ENCODE results near the gene ZCCHC4.
"Not testable (repeated sequence)": the region's sequence is repeated elsewhere in the genome, so short reads cannot be mapped to it uniquely, and the experiment has no call there.

The ZCCHC4 gene

DNA sequence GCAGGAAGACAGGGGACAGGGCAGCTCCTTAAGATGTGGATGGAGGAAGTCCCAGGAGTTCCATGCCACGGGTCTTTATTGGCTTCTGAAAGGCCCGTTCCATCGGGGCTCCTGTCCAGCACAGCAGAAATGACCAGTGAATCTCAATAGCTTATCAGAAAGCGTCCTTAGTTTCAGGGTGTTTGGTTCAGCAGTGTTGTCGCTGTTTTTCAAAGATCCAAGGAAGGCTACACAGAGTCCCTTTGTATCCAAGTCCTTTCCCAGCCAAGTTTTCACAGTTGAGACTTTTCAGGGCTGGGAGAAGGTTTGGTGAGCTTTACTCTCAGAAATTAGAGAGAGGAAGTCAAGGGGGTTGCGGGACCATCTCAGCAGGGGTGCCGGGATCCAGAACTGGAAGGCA lies 5.0 kb upstream of the ZCCHC4 start:
- Mint-ChIP-seq H3K36me3 (peaks cover under 1% of the 10 kb centered on the region), H3K27me3 (peaks cover 28% of the 10 kb centered on the region), H3K4me1 (peaks cover 15% of the 10 kb centered on the region), H3K27ac (no peak overlapping the region), H3K9me3 (no peaks in the 10 kb centered on the region), H3K4me3 (no peak overlapping the region)
- CTCF ChIA-PET = no interaction called here
- DNase-seq = no peak

DNA sequence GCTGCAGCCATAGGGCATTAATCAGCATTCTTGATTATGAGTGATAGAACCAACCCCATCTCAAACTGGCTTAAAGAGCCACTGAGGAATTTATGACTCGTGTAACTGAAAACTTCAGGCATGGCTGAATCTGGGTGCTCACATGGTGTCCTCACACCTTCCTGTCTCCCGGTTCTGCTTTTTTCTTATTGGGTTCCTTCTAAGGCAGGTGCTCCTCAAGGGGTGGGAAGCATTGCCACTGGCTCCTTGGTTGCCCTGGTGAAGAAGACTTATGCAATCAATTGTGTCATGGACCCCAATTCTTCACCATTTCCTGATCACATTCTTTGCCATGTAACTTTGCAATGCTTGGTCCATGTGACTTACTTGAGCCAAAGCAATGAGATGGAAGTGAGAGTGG lies 4.3 kb upstream of the ZCCHC4 start:
- Mint-ChIP-seq H3K36me3 (peaks cover 2% of the 10 kb centered on the region), H3K27me3 (peaks cover 28% of the 10 kb centered on the region), H3K27ac (no peak overlapping the region), H3K9me3 (no peaks in the 10 kb centered on the region), H3K4me3 (no peak overlapping the region), H3K4me1 (peaks cover 19% of the 10 kb centered on the region)
- no peak for DNase-seq
- CTCF ChIA-PET = no interaction called here

DNA sequence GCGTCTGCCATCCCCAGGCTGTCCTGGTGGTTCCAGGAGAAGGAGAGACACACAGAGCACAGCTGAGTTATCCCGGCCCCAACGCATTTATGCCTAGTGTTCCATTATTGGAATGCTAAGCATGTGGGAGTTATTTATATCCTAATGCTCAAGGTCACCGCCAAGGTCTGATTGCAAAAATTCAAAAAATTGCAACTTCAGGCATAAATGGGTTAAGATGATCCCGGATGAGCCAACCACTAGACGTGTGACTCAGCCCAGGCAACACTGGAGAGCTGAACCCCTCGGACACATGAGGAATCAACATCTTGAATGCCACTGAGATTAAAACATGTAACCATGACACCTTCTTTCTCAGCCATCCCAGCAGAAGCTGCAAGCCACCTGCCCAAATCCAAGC lies 3.8 kb upstream of the ZCCHC4 start:
- H3K4me3 Mint-ChIP-seq = no peak overlapping the region
- no peak for DNase-seq
- H3K9me3 Mint-ChIP-seq = no peaks in the 10 kb centered on the region
- peaks cover 28% of the 10 kb centered on the region for H3K27me3 Mint-ChIP-seq
- CTCF ChIA-PET = no interaction called here
- peaks cover 2% of the 10 kb centered on the region for H3K36me3 Mint-ChIP-seq
- H3K4me1 Mint-ChIP-seq = peaks cover 24% of the 10 kb centered on the region
- H3K27ac Mint-ChIP-seq = no peak overlapping the region

DNA sequence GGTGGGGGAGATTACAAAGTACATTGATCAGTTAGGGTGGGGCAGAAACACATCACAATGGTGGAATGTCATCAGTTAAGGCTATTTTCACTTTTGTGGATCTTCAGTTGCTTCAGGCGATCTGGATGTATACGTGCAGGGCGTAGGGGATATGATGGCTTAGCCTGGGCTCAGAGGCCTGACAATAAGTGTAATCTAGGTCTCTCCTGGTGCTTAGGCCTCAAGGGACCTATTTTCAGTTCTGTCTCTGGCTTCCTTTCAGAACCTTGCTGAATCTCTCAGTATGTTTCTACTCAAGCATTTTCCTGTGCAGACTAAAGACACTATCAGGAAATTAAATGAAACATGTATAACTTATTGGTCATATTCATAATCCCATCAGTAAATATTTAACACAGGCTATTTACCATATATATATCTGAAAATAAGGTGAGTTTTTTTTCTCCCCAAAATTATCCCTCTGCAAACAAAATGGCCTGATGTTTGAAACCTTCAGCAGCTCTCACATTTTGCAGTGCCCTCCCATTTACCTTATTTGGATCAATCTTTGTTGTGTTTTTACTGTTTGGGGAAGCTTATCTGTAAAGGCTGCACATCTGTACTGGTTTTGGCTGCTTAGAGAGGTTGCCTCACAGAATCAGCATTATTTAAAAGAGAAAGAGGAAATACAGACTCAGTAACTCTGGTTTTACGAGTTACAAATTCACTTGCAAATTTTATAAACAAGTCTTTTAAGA lies 2.3 kb upstream of the ZCCHC4 start:
- Mint-ChIP-seq H3K27me3 (peaks cover 28% of the 10 kb centered on the region), H3K4me3 (no peak overlapping the region), H3K27ac (no peak overlapping the region), H3K4me1 (peaks cover 32% of the 10 kb centered on the region), H3K36me3 (peaks cover 4% of the 10 kb centered on the region), H3K9me3 (no peaks in the 10 kb centered on the region)
- DNase-seq = no peak
- CTCF ChIA-PET = interaction anchor here (1.1 to 5.8 kb wide), 2 partner anchors 11 to 57 kb away, joined by 4 to 59 read pairs; no protein-coding TSS in a partner anchor

DNA sequence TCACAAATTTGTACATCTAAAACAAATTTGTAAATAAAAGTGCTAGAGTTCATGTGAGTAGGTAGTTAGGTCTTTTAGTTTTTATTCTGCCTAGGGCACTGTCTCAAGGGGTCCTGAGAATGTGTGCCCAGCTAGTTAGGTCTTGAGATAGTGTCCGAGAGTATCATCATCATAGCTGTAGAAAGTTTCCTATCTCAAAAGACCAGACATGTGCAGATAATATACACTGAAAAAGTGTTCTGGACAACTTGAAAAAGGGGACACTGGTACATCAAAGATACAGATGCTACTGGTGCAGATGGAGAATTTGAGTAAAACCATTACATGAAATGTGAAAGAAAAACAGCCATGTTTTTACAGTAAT lies 1.8 kb upstream of the ZCCHC4 start:
- Mint-ChIP-seq H3K27ac (no peak overlapping the region), H3K9me3 (no peaks in the 10 kb centered on the region), H3K4me1 (peaks cover 32% of the 10 kb centered on the region), H3K27me3 (peaks cover 28% of the 10 kb centered on the region), H3K4me3 (no peak overlapping the region), H3K36me3 (peaks cover 6% of the 10 kb centered on the region)
- DNase-seq = no peak
- CTCF ChIA-PET = interaction anchor here (1.1 to 5.8 kb wide), 2 partner anchors 10 to 56 kb away, joined by 4 to 59 read pairs; no protein-coding TSS in a partner anchor

DNA sequence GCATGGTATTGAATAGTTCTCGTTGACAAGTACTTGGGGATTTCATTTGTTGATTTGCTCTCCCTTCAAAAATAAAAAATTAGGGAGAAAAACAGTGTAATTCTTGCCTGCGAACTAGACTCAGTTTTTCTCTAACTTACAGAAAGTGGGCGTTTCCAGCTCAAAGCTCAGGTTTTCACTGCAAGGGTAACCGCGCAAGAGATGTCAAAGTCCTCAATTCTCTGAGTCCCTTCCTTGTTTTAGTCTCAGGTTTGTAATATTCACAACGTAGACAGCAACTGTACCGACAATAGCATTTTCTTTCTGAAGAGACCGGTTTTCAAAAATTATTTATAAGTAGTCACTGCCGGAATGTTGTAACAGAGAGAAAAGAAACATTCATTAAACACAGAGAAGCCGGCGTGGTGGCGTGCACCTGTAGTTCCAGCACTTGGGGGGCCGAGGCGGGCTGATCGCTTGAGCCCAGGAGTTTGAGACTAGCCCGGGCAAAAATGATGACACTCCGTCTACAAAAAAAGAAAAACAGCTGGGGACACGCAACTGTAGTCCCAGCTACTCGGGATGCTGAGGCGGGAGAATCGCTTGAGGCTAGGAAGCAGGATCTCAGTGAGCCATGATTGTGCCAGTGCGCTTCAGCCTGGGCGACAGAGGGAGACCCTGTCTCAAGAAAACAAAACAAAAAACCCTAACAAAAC lies 774 bp downstream of the ZCCHC4 start:
- Mint-ChIP-seq H3K36me3 (peaks cover 12% of the 10 kb centered on the region), H3K4me1 (peaks cover 35% of the 10 kb centered on the region), H3K9me3 (no peaks in the 10 kb centered on the region), H3K27ac (peak overlapping the region; percentile 92), H3K4me3 (peak overlapping the region; percentile 98), H3K27me3 (peaks cover 14% of the 10 kb centered on the region)
- DNase-seq = peak; percentile 27
- CTCF ChIA-PET = interaction anchor here (1.1 to 5.8 kb wide), 14 partner anchors 8 to 152 kb away, joined by 3 to 59 read pairs (median 6); partner anchors contain the start of genes ANAPC4 and PI4K2B

DNA sequence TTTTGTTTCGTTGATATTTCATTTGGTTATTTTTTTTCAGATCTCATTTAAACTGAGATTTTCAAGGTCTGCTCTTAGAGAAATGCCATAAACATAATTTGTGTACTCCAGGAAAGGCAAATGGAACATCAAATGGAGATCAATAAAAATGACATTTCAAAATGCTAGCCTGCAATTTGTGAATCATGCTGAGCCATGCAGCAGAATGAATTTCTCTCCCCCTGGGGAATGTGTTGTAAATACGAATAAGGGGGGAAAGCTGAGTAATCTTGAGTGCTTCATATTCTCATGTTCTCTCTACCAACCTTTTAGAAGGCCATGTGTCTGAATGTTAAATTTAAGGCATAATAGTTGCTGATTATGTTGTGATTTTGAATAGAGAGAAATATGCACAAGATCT lies 7.8 kb downstream of the ZCCHC4 start:
- Mint-ChIP-seq H3K36me3 (peaks cover 13% of the 10 kb centered on the region), H3K9me3 (no peaks in the 10 kb centered on the region), H3K27ac (no peak overlapping the region), H3K4me1 (peaks cover 17% of the 10 kb centered on the region), H3K4me3 (no peak overlapping the region), H3K27me3 (no peaks in the 10 kb centered on the region)
- no peak for DNase-seq
- CTCF ChIA-PET = interaction anchor here (0.8 to 2.2 kb wide), 7 partner anchors 8 to 85 kb away, joined by 3 to 11 read pairs (median 4); partner anchors contain the start of gene ZCCHC4

DNA sequence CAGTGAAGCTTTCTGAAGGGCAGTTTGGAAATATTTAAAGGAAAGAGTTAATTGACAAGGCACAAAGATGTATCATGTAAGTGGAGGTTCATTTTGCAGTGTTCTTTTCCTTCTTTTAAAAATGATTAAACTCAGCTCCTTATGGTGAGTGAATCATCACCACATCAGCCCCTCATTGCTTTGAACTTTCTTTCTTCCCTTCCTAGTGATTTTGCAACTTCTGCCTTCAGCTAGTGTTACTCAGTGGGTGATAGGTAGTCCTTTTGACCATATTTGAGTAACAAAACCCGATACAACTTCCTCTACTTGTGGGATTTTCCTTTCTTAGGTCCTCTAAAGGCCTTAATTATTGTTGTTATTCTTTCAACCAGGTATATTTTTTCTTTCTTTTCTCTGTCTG lies 8.2 kb downstream of the ZCCHC4 start:
- Mint-ChIP-seq H3K27ac (peak overlapping the region; percentile 29), H3K27me3 (no peaks in the 10 kb centered on the region), H3K4me3 (no peak overlapping the region), H3K9me3 (no peaks in the 10 kb centered on the region), H3K36me3 (peaks cover 11% of the 10 kb centered on the region), H3K4me1 (peaks cover 17% of the 10 kb centered on the region)
- CTCF ChIA-PET = interaction anchor here (0.8 to 2.2 kb wide), 6 partner anchors 8 to 85 kb away, joined by 3 to 11 read pairs (median 4); partner anchors contain the start of gene ZCCHC4
- no peak for DNase-seq

DNA sequence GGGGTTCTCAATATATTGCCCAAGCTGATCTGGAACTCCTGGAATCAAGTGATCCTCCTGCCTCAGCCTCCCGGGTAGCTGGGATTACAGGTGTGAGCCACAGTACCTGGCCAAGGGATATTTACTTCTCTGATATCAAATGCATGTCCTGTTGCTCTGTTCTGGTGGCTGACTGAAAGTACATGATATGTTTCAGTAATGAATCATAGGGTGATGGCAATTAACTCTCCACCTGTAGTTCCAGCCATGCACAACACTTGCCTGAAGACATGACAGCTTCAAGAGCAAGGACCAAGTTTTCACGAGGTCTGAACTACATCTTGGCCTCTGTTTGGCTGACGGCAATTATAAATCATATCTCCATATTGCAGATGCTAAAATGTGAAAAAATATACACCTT lies 9.1 kb downstream of the ZCCHC4 start:
- Mint-ChIP-seq H3K36me3 (peaks cover 11% of the 10 kb centered on the region), H3K27ac (peak overlapping the region; percentile 11), H3K4me3 (no peak overlapping the region), H3K9me3 (no peaks in the 10 kb centered on the region), H3K4me1 (peaks cover 17% of the 10 kb centered on the region), H3K27me3 (no peaks in the 10 kb centered on the region)
- CTCF ChIA-PET = interaction anchor here (1.3 to 2.2 kb wide), 4 partner anchors 8 to 11 kb away, joined by 4 to 11 read pairs (median 5); partner anchors contain the start of gene ZCCHC4
- no peak for DNase-seq

DNA sequence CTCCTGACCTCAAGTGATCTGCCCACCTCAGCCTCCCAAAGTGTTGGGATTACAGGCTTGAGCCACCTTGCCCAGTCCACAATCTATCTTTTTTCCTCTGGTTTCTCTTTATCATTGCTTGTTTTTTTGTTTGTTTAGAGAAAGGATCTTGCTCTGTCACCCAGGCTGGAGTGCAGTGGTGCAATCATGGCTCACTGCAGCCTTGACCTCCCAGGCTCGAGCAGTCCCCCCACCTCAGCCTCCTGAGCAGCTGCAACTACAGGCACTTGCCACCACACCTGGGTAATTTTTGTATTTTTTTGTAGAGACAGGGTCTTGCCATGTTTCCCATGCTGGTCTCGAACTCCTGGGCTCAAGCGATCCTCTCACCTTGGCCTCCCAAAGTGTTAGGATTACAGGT lies 15.9 kb downstream of the ZCCHC4 start:
- H3K27ac Mint-ChIP-seq, H3K27me3 Mint-ChIP-seq, H3K36me3 Mint-ChIP-seq, H3K4me3 Mint-ChIP-seq, CTCF ChIA-PET, H3K9me3 Mint-ChIP-seq, DNase-seq: not testable (repeated sequence)
- peaks cover 17% of the 10 kb centered on the region for H3K4me1 Mint-ChIP-seq

DNA sequence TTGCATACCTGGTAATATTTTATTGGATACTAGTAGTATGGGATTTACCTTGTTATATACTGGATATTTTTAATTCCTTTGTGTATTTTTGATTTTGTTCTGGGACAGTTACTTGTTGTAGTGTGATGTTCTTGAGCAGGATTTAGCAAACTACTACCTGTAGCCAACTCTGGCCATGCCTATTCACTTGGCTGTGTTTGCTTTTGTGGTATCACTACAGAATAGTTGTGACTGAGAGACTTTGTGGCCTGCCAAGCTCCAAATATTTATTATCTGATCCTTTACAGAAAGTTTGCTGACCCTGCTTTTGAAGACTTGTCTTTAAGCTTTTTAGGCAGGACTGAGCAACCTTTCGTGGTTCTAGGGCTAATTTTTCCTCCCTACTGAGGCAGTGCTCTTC lies 17.8 kb downstream of the ZCCHC4 start:
- CTCF ChIA-PET = interaction anchor here (1.5 kb wide), 1 partner anchor 9 kb away, joined by 5 read pairs; no protein-coding TSS in a partner anchor
- H3K4me3 Mint-ChIP-seq = no peak overlapping the region
- H3K9me3 Mint-ChIP-seq = no peaks in the 10 kb centered on the region
- DNase-seq = no peak
- H3K4me1 Mint-ChIP-seq = peaks cover 17% of the 10 kb centered on the region
- no peak overlapping the region for H3K27ac Mint-ChIP-seq
- H3K27me3 Mint-ChIP-seq = no peaks in the 10 kb centered on the region
- peaks cover 8% of the 10 kb centered on the region for H3K36me3 Mint-ChIP-seq

DNA sequence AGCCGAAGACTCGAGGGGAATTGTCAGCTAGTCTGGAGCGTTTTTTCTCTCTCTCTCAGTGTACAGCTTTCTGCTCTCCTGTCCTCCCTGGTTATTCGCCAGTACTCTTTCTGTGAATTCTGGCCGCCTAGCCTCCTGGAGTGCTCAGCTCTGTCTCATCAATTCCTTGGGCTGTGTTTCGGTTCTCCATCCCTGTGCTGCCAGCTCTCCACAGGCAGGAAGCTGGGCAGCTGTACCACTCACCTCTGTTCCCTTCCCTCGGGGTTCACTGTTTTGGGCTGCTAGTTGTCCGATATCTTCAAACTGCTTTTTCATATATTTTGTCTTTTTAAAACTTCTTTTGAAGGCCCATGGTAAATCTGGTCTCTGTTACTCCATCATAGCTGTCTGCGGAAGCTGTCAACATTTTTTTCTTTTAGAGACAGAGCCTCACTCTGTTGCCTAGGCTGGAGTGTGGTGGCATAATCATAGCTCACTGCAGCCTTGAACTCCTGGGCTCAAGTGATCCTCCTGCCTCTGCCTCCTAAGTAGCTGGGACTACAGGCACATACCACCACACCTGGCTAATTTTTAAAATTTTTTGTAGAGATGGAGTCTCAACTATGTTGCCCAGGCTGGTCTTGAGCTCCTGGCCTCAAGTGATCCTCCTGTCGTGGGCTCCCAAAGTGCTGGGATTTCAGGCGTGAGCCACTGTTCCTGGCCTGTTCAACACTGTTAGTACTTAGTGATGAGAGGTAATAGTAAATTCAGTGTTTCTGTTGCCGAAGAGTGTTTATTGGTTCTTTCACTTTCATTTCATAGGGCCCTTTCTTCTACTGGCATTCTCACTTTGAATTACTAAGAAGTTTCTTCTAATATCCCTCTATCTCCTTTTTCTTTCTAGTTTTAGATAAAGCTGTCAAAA lies 18.6 kb downstream of the ZCCHC4 start:
- Mint-ChIP-seq H3K27me3 (no peaks in the 10 kb centered on the region), H3K36me3 (peaks cover 8% of the 10 kb centered on the region), H3K4me1 (peaks cover 17% of the 10 kb centered on the region), H3K27ac (peak overlapping the region; percentile 92), H3K9me3 (no peaks in the 10 kb centered on the region), H3K4me3 (peak overlapping the region; percentile 70)
- peak; percentile 23 for DNase-seq
- CTCF ChIA-PET = interaction anchor here (0.8 to 2.0 kb wide), 6 partner anchors 10 to 36 kb away, joined by 3 to 22 read pairs (median 5); partner anchors contain the start of gene ZCCHC4

DNA sequence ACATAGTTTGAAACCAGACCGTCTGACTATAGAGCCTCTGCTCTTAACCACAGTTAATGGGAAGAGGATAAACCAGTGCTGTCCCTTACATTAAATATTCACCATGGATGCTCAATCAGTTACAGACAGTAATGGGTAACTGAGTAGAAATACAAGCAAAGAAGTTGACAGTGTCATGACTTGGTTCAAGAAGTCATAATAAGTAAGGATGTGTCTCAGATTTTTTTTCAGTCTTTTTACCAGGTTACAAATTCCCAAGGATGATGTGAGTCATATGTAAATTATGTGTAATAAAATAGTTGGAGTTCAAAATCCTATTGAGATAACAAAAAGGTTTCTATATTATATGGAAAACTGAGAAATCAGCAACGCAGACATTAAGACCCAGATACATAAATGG lies 31.1 kb downstream of the ZCCHC4 start:
- no peaks in the 10 kb centered on the region for H3K27me3 Mint-ChIP-seq
- CTCF ChIA-PET = no interaction called here
- H3K4me1 Mint-ChIP-seq = no peaks in the 10 kb centered on the region
- DNase-seq = no peak
- peaks cover 6% of the 10 kb centered on the region for H3K36me3 Mint-ChIP-seq
- H3K27ac Mint-ChIP-seq = no peak overlapping the region
- no peak overlapping the region for H3K4me3 Mint-ChIP-seq
- H3K9me3 Mint-ChIP-seq = no peaks in the 10 kb centered on the region

DNA sequence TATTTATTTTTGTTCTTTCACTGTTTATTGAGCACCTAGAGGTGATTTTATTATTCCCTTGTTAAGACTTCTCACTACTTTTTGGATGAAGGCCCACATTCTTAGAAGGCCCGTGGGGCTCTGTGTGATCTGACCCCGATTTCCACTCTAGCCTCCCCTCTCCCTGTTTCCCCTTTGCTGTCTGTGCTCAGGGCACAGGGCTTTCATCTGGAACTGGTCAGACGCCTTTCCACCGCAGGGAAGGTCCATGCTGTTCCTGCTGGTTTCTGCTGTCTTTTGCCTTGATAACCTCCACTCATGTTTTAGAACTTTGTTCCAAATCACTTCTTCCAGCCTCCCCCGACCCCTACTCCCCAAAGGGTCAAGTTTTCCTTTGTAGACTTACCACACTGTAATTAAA lies 33.2 kb downstream of the ZCCHC4 start:
- CTCF ChIA-PET = interaction anchor here (1.7 kb wide), 1 partner anchor 33 kb away, joined by 4 read pairs; the partner anchor contains the start of gene ZCCHC4
- Mint-ChIP-seq H3K27me3 (no peaks in the 10 kb centered on the region), H3K4me3 (no peak overlapping the region), H3K36me3 (peaks cover 6% of the 10 kb centered on the region), H3K27ac (no peak overlapping the region), H3K4me1 (no peaks in the 10 kb centered on the region), H3K9me3 (no peaks in the 10 kb centered on the region)
- DNase-seq = no peak
